ENCODE data around the gene PTPRN. TPM values are rescaled to one million over a fixed set of nuclear protein-coding genes. Genes with fewer than 3 reads are reported as not detected.

PTPRN gene
- total RNA-seq, 1 experiment from 2014 or later, result 6.5 TPM

DNA sequence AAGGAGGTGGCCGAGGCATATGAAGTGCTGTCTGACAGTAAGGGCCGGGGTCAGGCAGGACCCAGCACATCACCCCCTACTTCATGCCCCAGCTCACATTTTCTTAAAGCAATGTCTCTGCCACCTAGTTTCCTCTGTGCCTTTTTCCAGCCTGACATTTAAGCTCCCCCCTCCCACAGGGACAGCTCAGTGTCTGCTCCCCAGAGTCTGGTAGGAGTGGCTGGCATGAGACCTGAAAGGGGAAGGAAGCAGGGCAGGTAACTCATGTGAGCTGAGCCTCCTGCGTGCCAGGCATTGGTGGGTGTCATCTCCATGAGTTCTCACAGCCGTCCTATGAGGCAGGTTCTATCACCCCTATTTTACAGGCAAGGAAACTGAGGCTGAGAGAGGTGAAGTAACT is 28.6 kb downstream of the PTPRN start:
- H3K18ac ChIP-seq (ENCODE audit: insufficient read length, low read depth, low read length), result no peak overlapping the region
- H3K23me2 ChIP-seq (ENCODE audit: insufficient read length, low read depth, low read length, poor library complexity, severe bottlenecking), result peaks cover 12% of the 10 kb centered on the region
- H3K4ac ChIP-seq (ENCODE audit: low read depth, low read length), result no peak overlapping the region
- no CpG with 5 or more reads among the region's 4 CpGs for WGBS (ENCODE audit: extremely low coverage, insufficient read length, low lambda C conversion rate)
- H4K5ac ChIP-seq (ENCODE audit: insufficient read length, low read depth, low read length), result no peak overlapping the region
- H3K9me3 Mint-ChIP-seq, result no peaks in the 10 kb centered on the region
- peak overlapping the region; percentile 77 to 89; a peak in 3 of 5 replicates for H3K4me3 Mint-ChIP-seq
- no peaks in the 10 kb centered on the region for H3K79me1 ChIP-seq (ENCODE audit: insufficient read depth, low read depth, low read length, poor library complexity, severe bottlenecking)
- no peak overlapping the region for H3K14ac ChIP-seq (ENCODE audit: insufficient read depth, low read length)
- no peak for DNase-seq
- peaks cover 2% of the 10 kb centered on the region for H3K27me3 Mint-ChIP-seq (ENCODE audit: low read depth)
- H4K91ac ChIP-seq (ENCODE audit: insufficient read length, low read depth, low read length), result no peak overlapping the region
- no peak overlapping the region for H2AFZ ChIP-seq (ENCODE audit: low read length)
- H3K27ac Mint-ChIP-seq, result no peak overlapping the region
- no peaks in the 10 kb centered on the region for H3K27me3 ChIP-seq (ENCODE audit: insufficient read depth, low read length)
- peaks cover 4 to 34% (median 17%) of the 10 kb centered on the region in 3 experiments; a peak in 6 of 7 replicates for H3K36me3 Mint-ChIP-seq (ENCODE audit: insufficient read depth in 1 of 3, low read depth in 3 of 3)
- no peak overlapping the region for H3T11ph ChIP-seq (ENCODE audit: low read length)
- H2BK20ac ChIP-seq (ENCODE audit: low read depth, low read length, poor library complexity, severe bottlenecking), result no peak overlapping the region
- H3K9ac ChIP-seq (ENCODE audit: extremely low read depth, insufficient read length, low read length), result no peak overlapping the region
- TF ChIP-seq, protein P1, sequence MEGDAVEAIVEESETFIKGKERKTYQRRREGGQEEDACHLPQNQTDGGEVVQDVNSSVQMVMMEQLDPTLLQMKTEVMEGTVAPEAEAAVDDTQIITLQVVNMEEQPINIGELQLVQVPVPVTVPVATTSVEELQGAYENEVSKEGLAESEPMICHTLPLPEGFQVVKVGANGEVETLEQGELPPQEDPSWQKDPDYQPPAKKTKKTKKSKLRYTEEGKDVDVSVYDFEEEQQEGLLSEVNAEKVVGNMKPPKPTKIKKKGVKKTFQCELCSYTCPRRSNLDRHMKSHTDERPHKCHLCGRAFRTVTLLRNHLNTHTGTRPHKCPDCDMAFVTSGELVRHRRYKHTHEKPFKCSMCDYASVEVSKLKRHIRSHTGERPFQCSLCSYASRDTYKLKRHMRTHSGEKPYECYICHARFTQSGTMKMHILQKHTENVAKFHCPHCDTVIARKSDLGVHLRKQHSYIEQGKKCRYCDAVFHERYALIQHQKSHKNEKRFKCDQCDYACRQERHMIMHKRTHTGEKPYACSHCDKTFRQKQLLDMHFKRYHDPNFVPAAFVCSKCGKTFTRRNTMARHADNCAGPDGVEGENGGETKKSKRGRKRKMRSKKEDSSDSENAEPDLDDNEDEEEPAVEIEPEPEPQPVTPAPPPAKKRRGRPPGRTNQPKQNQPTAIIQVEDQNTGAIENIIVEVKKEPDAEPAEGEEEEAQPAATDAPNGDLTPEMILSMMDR (conservative IDR thresholded peaks at IDR 0.05), result no peak
- H3K27ac ChIP-seq (ENCODE audit: insufficient read length, low read depth, low read length), result no peak overlapping the region
- H2BK12ac ChIP-seq (ENCODE audit: insufficient read length, low read depth, low read length), result no peak overlapping the region
- peaks cover 28 to 34% of the 10 kb centered on the region in 2 experiments for H3K4me1 Mint-ChIP-seq
- H2BK15ac ChIP-seq (ENCODE audit: low read depth, low read length), result no peak overlapping the region
- no peaks in the 10 kb centered on the region; the same call in 1 of the 2 replicates for H3K4me1 ChIP-seq (ENCODE audit: insufficient read depth, low read length)
- no peaks in the 10 kb centered on the region for H4K20me1 ChIP-seq (ENCODE audit: control insufficient read depth, insufficient read depth, insufficient read length)
- H3K79me2 ChIP-seq (ENCODE audit: insufficient read depth, low read length), result no peaks in the 10 kb centered on the region
- H2BK120ac ChIP-seq (ENCODE audit: low read depth, low read length, poor library complexity, severe bottlenecking), result no peak overlapping the region
- H2AK5ac ChIP-seq (ENCODE audit: insufficient read length, low read length), result no peak overlapping the region
- H3K23ac ChIP-seq (ENCODE audit: insufficient read length, low read depth, low read length), result no peak overlapping the region
- H3K9me3 ChIP-seq (ENCODE audit: control insufficient read depth, low read depth, low read length), result no peaks in the 10 kb centered on the region
- no peak overlapping the region for H2BK5ac ChIP-seq (ENCODE audit: insufficient read length, low read length)
- H3K56ac ChIP-seq (ENCODE audit: insufficient read length, low read depth, low read length), result no peak overlapping the region
- H4K8ac ChIP-seq (replicated peaks; ENCODE audit: insufficient read length, low read depth, low read length), result no peak overlapping the region
- peak overlapping the region; percentile 96 for H3K4me2 ChIP-seq (ENCODE audit: insufficient read depth, insufficient read length, low read length)

Measured in H9 (cell line).